GM19397 (cell line): ENCODE data around the gene R3HDM2.
"Not testable (repeated sequence)": the region's sequence is repeated elsewhere in the genome, so short reads cannot be mapped to it uniquely, and the experiment has no call there.

Experiments used
- ATAC-seq: cut with Tn5 transposase; IDR thresholded peaks from one replicate; pipeline ENCODE4 v1.9.1; 2021; ENCODE audit warnings: mild to moderate bottlenecking, moderate library complexity; ENCODE audit not compliant: unreplicated experiment

R3HDM2 gene

GRCh38 chr12:57385586-57385985 lies 45.3 kb downstream of the R3HDM2 start:
- no peak for ATAC-seq

GRCh38 chr12:57384478-57384877 lies 46.4 kb downstream of the R3HDM2 start:
- no peak for ATAC-seq

- ATAC-seq, result no peak
Observed at GRCh38 chr12:57381693-57382220, 49.1 kb downstream of the R3HDM2 start.

- no peak for ATAC-seq
Observed at GRCh38 chr12:57380300-57380699, 50.5 kb downstream of the R3HDM2 start.

- ATAC-seq, result no peak
Observed at GRCh38 chr12:57377103-57377840, 53.6 kb downstream of the R3HDM2 start.

- ATAC-seq, result no peak
Observed at GRCh38 chr12:57372233-57372632, 58.6 kb downstream of the R3HDM2 start.

GRCh38 chr12:57370696-57371095 lies 60.1 kb downstream of the R3HDM2 start:
- ATAC-seq, result no peak

GRCh38 chr12:57370072-57370471 lies 60.8 kb downstream of the R3HDM2 start:
- ATAC-seq, result no peak

GRCh38 chr12:57369202-57369601 lies 61.6 kb downstream of the R3HDM2 start:
- no peak for ATAC-seq

GRCh38 chr12:57368349-57369095 lies 62.3 kb downstream of the R3HDM2 start:
- ATAC-seq, result no peak

GRCh38 chr12:57367121-57367520 lies 63.7 kb downstream of the R3HDM2 start:
- ATAC-seq, result no peak

GRCh38 chr12:57366315-57366714 lies 64.5 kb downstream of the R3HDM2 start:
- no peak for ATAC-seq

- ATAC-seq, result not testable (repeated sequence)
Observed at GRCh38 chr12:57364156-57364555, 66.7 kb downstream of the R3HDM2 start.

GRCh38 chr12:57360468-57360867 lies 70.4 kb downstream of the R3HDM2 start:
- no peak for ATAC-seq

- ATAC-seq, result no peak
Observed at GRCh38 chr12:57358646-57359045, 72.2 kb downstream of the R3HDM2 start.

- ATAC-seq, result no peak
Observed at GRCh38 chr12:57355734-57356133, 75.1 kb downstream of the R3HDM2 start.

GRCh38 chr12:57352166-57352565 lies 78.7 kb downstream of the R3HDM2 start:
- no peak for ATAC-seq

GRCh38 chr12:57347284-57347683 lies 83.6 kb downstream of the R3HDM2 start:
- ATAC-seq, result no peak

- no peak for ATAC-seq
Observed at GRCh38 chr12:57343703-57344378, 87.0 kb downstream of the R3HDM2 start.

GRCh38 chr12:57342207-57342691 lies 88.6 kb downstream of the R3HDM2 start:
- no peak for ATAC-seq

GRCh38 chr12:57341275-57341990 lies 89.4 kb downstream of the R3HDM2 start:
- no peak for ATAC-seq
